HG03280 (cell line): ENCODE data around the gene MUC5B.
"Not testable (repeated sequence)": the region's sequence is repeated elsewhere in the genome, so short reads cannot be mapped to it uniquely, and the experiment has no call there.

Experiments
- ATAC-seq: cut with Tn5 transposase; IDR thresholded peaks from one replicate; pipeline ENCODE4 v1.9.1; 2021; ENCODE audit warnings: mild to moderate bottlenecking, moderate library complexity; ENCODE audit not compliant: unreplicated experiment

MUC5B gene

GRCh38 chr11:1191786-1192470 lies 30.9 kb upstream of the MUC5B start:
- ATAC-seq, result not testable (repeated sequence)

DNA sequence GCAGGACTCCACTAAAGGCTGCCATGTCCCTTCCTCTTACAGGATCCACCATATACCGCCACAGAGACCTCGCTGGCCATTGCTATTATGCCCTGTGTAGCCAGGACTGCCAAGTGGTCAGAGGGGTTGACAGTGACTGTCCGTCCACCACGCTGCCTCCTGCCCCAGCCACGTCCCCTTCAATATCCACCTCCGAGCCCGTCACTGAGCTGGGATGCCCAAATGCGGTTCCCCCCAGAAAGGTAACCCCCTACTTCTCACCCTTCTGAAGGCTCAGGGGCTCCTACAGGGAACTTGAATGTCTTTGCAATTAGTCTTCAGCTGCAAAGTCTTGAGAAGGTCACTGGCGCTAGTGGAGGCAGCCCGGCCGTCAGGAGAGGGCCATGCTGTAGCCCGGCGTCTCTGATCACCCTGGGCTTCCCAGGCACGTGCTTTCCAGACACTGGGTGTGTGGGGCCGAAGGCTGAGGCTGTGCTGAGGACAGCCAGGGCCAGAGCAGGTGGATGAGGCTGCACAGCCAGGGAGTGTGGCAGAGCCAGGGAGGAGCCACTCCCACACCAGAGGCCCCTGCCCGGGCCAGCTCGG lies 30.0 kb upstream of the MUC5B start:
- no peak for ATAC-seq

GRCh38 chr11:1193326-1194230 lies 29.3 kb upstream of the MUC5B start:
- no peak for ATAC-seq

- ATAC-seq, result no peak
Measured at GRCh38 chr11:1194231-1194976, 28.5 kb upstream of the MUC5B start.

GRCh38 chr11:1194977-1195681 lies 27.7 kb upstream of the MUC5B start:
- no peak for ATAC-seq

- no peak for ATAC-seq
Measured at GRCh38 chr11:1195682-1196515, 27.0 kb upstream of the MUC5B start.

DNA sequence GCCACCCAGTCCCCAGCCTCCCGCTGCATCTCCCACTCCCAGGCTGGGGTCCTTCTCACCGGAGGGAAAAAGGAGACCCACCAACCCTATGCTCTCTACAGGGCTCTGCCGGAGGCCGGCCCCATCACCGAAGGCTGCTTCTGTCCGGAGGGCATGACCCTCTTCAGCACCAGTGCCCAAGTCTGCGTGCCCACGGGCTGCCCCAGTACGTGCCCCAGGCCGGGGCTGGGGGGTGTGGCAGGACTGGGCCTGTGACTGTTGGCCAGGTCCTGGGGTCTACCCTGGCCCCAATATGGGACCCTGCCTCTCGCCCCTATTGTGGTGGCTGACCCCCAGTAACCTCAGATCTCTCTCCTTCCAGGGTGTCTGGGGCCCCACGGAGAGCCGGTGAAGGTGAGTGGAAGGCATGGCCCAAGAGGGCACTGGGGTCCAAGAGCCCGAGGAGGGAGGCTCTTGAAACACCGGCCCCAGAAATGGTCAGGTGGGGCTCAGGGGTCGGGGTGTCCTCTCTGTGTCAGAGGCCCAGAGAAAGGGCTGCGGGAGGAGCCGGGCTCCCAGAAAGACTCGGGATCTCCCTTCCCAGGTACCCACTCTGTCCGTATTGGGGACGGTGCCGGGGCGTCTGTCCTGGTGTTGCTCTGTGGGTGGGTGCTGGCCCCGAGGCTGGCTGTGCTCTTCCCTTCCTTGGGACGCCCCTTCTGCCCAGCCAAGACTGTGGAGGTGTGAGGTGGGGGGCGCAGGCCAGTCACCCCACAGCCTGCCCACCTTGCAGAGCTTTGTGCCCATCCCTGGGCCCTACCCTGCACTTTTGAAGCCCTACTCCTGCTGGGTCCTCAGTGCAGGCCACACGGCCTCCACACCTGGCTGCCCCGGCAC lies 26.1 kb upstream of the MUC5B start:
- ATAC-seq, result no peak

DNA sequence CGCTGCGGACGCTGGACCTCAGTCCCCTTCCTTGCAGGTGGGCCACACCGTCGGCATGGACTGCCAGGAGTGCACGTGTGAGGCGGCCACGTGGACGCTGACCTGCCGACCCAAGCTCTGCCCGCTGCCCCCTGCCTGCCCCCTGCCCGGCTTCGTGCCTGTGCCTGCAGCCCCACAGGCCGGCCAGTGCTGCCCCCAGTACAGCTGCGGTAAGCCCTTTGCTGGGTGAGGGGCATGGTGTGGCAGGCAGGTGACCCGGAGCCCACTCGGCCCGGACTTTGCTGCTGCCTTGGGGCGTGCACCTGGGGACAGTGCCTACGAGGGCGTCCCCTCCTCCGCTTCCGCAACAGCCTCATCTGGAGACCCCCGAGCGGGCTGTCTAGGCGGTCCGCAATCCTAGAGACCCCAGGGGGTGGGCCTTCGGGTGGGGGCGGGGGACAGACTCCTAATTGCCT lies 25.4 kb upstream of the MUC5B start:
- no peak for ATAC-seq

DNA sequence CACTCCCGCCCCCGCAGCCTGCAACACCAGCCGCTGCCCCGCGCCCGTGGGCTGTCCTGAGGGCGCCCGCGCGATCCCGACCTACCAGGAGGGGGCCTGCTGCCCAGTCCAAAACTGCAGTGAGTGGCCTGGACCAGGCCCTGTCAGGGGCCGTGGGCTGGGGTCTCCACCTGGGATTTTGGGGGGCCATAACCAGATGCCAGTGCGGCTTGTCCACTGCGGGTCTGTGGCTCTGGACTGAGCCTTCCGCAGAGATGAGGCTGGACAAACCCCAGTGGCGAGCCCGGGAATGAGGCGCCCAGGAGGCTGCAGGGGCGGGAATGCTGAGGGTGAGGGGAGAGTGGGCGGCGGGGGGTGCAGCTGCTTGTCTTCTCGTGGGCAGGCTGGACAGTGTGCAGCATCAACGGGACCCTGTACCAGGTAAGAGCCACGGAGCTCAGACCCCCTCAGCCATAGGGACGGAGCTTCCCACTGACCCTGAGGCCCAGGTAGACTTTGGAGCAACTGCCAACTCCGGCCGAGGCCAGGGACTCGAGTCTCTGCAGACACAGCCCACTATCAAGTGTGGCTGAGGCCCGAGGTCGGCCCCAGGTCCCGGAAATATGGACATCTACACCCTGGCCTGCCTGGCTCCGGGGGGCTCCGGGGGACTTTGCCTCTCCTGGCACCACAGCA lies 24.8 kb upstream of the MUC5B start:
- no peak for ATAC-seq

- ATAC-seq, result no peak
Measured at GRCh38 chr11:1198561-1199240, 24.2 kb upstream of the MUC5B start.

GRCh38 chr11:1199241-1199750 lies 23.6 kb upstream of the MUC5B start:
- ATAC-seq, result no peak

- ATAC-seq, result no peak
Measured at GRCh38 chr11:1199751-1200610, 22.9 kb upstream of the MUC5B start.

DNA sequence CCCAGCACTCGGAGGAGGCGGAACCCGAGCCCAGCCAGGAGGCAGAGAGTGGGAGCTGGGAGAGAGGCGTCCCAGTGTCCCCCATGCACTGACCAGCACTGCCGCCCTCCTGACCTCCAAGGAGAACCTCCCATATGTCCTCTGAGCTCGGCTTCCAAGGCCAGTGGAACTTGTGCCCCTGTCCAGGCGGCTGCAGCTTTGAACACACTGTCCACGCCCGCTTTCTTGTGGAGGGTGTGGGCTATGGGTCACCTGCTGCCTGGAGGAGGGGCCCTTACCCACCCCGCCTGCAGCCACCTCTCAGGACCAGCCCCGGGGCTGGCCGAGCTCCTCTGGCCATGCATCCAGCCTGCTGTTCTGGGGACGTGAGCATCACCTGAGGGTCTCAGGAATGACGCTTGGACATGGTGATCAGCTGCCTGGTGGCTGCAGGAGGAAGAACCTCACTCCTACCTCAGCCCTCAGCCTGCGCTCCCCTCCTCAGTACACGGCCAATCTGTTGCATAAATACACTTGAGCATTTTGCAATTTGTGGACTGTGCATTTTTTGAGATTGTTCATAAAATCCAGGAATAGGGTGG lies 22.2 kb upstream of the MUC5B start:
- ATAC-seq, result no peak

DNA sequence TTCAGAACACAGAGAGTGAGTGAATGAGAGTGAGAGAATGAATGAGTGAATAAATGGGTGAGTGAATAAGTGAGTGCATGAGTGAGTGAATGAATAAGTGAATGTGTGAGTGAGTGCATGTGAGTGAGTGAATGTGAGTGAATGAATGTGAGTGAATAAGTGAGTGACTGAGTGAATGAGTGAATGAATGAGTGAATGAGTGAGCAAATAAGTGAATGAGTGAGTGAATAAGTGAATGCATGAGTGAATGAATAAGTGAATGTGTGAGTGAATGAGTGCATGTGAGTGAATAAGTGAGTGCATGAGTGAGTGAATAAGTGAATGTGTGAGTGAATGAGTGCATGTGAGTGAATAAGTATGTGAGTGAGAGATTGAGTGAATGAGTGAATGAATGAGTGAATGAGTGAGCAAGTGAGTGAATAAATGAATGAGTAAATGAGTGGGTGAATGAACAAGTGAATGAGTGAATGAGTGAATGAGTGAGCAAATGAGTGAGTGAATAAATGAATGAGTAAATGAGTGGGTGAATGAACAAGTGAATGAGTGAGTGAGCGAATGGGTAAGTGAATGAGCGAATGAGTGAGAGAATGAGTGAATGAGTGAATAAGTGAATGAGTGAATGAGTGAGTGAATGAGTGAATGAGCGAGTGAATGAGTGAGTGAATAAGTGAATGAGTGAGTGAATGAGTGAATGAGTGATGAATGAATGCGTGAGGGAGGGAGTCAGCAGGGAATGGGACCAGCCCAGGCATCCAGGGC lies 21.3 kb upstream of the MUC5B start:
- no peak for ATAC-seq

DNA sequence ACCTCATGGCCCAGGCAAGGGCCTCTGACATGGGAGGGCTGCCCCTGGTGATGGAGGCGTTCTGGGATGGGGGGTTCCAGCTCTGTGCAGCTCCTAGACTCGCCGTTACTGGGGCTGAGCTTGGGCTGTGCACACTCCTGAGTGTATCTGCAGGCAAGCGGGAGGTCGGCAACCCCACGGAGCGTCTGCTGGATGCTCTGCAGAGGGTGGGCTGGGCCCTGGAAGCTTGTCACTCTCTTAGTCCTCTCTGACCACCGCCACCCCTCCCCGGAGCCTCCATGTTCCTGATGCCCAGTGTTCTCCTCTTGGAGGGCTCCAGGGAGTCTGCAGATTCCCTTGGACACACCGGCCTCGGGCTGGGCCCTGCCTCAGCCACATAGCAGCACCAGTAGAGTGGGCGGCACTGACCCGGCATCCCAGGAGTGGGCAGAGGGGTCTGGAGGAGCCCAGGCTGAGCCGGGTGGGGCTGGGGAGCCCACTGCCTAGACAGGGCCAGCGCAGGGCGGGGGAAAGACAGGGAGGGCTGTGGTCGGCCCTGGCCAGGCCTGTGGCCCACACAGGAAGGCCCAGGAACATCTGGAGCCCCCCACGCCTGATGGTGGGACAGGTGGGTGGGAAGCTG lies 20.6 kb upstream of the MUC5B start:
- no peak for ATAC-seq
